Measurements from ENCODE around the gene ARHGAP44.

GRCh38 chr17:12739500-12739899, 49.8 kb upstream of the ARHGAP44 start:
- TF ChIP-seq POLR2AphosphoS5 (IDR thresholded peaks at IDR 0.05) (no peak), CTCF (IDR thresholded peaks at IDR 0.05) (no peak), POLR2A (IDR thresholded peaks at IDR 0.05) (no peak), EP300 (IDR thresholded peaks at IDR 0.05) (no peak)

All from stomach (tissue), 4 donors.